HG03439 (cell line): ENCODE measurements around the gene KIF6.

Source experiments
- ATAC-seq: cut with Tn5 transposase; IDR thresholded peaks from one replicate; pipeline ENCODE4 v1.9.1; 2021; ENCODE audit warnings: mild to moderate bottlenecking, moderate library complexity; ENCODE audit not compliant: unreplicated experiment

KIF6 gene

DNA sequence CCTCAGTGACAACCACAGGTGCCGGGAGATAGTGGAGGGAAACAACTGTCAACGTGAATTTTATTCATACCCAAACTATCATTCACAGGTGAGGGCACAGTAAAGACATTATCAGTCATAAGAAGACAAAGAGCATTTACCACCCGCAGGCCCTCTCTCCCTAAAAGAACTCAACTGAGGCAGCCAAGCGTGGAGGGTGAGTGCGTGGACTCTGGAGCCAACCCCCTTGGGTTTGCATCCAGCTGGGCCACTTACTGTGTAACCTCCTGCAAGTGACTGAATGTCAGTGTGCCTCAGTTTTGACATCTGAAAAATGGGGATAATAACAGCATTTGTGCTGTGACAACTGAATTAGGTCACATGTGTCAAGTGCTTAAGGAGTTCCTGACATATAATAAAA, 332.1 kb downstream of the KIF6 start:
- ATAC-seq, result no peak

DNA sequence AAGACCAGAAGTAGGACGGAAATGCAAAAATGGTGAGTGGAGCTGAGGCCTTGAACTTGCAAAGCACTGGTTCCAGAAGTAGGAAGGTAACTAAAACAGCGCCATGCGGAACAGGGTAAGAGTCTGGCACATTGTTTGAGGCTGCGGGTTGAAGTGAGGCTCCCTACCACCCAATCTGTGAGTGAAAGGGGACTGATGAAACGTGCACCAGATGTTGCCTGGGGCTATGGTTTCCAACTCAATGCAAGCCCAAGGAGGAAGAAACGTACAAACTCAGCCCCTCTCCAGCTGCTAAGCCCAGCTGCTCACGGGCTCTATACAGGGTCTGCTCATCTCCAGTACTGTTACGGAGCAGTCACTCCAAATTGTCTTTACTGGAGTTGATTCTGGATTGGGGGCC, 334.0 kb downstream of the KIF6 start:
- no peak for ATAC-seq

GRCh38 chr6:39389484-39389767, 335.8 kb downstream of the KIF6 start:
- no peak for ATAC-seq

GRCh38 chr6:39388606-39389483, 336.4 kb downstream of the KIF6 start:
- ATAC-seq, result no peak

- no peak for ATAC-seq
Observed at GRCh38 chr6:39387785-39388184, 337.4 kb downstream of the KIF6 start.

- no peak for ATAC-seq
Observed at GRCh38 chr6:39386487-39386886, 338.7 kb downstream of the KIF6 start.

- ATAC-seq, result no peak
Observed at GRCh38 chr6:39381550-39382140, 343.6 kb downstream of the KIF6 start.

DNA sequence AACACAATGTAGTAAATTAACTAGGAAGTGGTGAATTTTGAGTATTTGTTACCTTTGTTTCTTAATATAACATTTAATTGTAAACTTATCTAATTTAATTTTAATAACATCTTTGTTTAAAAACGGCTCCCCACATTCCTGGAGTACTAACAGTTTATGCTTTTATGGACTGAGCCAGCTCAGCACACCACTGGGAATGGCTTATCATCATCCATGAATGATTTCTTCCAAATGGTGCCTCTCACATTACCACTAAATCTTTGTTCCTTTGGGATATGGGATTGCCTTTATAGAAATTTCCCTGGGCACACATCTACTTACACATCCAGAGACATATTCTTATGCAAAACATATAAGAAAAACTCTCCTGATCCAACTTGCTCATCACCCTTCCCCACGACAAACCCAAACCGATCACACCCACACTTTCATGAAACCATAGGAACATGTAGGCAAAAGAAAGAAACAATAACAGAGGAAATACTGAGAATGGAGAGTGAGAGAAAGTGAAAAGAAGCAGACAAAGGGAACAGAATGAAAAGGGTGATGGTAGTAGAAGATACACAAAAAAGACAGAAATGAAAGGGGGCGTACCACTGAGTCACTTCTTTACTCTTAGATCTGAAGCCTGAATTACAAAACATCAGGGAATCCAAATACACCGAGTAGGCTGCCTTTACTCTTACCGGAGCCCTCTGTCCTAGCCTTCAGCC, 344.2 kb downstream of the KIF6 start:
- no peak for ATAC-seq

GRCh38 chr6:39378960-39379425, 346.2 kb downstream of the KIF6 start:
- ATAC-seq, result no peak

DNA sequence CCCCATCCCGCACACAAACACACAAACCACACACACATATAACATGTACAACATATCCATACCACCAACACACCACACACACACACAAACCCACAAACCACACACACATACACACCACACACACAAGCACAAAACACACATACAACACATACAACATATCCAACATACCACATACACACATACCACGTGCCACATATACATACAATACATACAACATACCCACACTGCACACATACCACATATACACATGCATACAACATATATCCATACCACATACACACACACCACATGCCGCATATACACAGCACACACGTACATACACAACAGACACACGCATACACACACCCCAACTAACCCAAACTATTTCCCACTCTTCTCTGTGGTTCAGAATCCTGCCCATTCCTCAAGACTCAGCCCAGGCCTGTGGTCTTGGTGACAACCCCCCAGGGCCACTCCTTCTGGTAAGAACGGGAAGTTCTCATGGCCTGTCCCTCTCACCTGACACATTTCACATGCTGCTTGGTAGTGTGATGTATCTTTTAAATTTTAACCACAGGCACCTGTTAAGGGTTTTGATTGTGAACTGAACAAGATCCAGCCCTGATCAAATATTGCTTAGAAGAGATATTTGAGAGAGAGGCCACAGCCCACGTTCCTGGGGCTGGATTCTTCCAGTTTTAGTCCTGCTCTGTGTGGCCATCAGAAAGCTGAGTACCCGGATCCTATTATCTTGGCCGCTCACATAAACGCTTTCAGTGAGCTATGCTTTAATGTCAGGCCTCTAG, 346.8 kb downstream of the KIF6 start:
- no peak for ATAC-seq

DNA sequence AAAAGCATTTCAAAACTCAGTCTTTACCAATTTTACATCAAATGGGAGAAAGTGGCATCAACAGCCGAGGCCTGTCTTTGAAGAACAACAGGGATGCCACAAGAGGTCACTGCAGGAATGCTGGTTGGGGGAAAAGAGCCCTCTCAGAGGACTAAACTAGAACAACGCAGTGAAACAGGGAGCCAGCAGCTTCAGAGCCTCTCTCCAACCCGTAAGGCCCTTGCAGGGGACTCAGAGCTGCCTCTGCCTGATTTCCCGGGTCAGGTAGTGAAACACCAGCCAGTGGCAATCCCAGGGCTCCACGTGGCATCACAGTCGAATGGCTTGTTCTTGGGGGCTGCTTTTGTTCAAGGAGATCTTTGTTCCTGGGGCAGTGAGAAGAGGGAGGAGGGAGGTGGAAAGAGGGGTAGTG, 347.7 kb downstream of the KIF6 start:
- no peak for ATAC-seq

DNA sequence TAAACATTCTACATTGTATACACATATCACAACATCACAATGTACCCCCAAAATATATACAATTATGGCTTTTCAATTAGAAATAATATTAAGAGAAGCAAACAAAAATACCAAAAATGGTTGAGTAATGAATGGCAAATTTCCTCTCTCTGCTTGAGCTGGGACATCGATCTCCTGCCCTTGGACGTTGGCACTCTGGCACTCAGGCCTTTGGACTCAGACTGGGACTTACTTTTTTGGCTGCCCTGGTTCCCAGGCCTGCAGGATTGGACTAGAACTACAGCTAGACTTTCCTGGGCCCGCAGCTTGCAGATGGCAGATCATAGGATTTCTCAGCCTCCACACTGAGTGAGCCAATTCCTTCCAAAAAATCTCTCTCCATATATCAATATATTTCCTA, 349.8 kb downstream of the KIF6 start:
- no peak for ATAC-seq

DNA sequence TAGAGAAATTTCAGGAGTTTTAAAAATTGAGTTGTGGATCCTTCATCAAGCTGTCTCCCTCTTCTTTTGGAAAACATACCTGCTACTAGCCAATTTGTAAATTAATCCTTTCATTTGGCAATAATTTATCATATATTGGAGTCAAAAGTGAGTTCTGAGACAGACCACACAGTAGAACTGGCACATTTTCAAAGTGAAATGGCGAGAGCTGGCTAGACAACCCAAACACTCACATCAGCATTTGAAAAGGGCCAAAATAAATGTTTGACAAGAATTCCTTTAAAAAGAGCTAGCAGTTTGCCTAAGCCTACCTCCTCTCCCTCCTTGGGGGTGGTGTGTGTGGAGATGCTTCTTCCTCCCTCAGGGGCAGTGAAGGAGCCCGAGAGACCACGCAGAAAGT, 354.8 kb downstream of the KIF6 start:
- no peak for ATAC-seq

DNA sequence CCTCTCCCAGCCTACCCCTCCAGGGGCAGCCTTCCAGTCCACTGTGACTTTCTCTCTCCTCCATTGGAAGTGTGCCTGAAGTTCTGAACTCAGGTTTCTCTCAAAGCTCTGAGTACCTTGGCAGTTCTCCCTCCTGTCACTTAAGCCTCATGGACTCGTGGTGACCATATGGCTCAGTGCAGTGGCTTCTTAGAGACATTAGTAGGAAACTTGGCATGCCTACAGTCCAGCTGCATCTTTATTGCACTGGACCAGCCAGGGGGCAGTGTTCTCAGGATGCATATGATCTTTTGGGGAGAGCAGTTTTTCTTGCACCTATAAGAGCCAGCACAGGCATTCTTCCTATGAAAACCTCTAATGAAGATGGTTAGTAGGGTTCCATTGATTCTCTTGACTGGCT, 355.2 kb downstream of the KIF6 start:
- no peak for ATAC-seq

DNA sequence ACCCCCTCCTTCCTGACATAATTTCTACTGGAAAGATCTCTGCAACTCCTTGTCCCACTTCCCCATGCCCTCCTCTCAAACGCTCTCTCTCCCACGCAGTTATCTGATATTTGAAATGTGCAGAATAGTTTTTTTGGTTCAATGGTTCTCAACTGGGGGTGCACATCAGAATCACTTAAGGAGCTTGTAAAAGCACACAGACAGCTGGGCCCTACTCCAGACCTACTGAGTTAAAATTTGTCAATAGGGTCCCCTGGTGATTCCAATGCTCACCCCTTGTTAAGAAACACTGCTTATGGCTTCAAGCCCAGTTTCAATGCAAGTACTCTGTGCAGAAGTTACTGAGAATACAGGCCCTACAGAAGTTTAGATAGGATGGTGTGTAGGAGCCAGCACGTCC, 357.5 kb downstream of the KIF6 start:
- no peak for ATAC-seq

DNA sequence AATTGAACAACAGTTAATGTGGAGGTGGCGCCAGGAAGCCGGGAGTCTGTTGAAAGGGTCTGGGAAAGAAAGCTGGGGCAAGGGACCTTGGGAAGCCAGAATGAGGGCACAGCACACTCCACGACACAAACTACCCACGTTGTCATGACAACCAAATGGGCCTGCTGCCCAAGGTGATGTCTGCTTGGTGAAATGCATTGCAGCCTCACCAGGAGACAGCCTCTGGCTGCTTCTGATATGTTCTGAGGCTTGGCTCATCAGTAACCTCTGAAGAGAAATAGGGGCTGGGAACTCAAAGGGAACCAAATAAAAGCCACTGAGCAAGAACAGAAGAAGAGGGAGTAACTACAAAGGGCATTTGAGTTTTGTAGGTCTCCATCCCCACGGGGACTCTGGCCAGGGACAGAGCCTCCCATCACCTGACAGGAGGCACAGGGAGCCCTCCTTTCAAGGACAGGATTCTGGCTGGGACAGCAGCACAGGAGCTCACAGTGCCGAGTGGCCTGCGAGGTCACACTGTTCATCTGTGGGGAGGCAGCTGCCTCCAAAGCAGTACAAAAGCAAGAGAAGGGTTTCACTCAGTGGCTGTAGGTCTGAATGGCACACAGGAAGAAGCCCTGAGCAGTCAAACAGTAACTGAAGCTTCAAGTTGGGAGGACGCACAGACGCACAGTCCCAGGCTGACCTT, 358.1 kb downstream of the KIF6 start:
- ATAC-seq, result no peak

DNA sequence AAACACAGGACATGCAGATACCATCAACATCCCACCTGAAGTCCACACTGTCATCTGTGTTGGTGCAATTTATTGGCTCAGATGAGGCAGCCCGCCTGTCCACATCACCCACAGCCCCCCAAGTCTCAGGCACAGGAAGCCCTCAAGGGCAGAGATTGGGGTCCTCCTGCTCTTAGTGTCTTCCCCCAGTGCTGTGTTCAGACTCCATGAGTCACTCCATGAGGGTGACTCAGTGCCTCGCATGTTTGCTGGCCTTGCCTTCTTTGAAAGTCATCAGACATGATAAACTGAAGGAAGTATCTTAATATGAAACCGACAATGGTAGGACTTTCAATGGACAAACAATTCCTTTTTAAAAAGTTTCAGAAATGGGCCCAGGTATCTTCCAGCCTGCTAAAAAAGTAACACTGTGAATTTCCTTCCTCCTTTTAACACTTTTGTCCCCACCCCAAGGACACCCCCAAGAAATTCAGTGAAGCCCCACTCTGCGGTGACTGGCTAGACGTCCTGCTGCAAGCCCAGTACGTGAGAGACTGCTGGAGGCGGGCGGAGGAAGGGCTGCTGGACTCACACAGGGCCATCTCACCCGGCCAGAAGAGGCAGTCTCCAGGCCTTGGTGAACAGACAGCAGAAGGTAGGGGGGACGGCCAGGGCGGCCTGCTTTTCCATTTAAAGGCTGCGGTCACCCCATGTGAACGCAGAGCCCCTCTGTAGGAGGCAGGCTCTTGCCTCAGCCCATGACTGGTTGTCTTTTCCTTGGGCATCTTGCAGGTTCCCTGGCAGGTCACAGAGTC, 359.7 kb downstream of the KIF6 start:
- no peak for ATAC-seq

- no peak for ATAC-seq
Observed at GRCh38 chr6:39363280-39363679, 361.9 kb downstream of the KIF6 start.

DNA sequence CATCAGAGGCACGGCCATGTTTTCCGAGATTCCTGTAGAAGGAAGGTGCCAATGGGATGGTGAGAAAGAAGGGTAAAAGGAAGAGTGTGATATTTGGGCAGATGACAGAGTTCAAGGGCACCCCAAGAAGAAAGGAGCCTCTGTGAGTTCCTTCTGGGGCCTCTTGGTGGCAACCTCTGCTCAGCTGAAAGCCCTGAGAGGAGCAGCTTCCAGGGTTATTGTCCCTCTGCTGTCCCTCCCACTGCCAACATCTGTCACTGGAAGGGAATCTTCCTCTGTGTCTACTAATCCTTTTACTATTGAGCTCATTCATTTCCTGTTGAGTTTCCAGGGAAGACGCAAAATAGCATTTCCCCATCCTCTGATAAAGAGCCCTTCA, 362.7 kb downstream of the KIF6 start:
- ATAC-seq, result no peak
